Type B pancreatic cell (in vitro differentiated cells): Measurements from ENCODE around the gene LRRC32. TPM values are rescaled to one million over a fixed set of nuclear protein-coding genes. Genes with fewer than 3 reads are reported as not detected.

Experiments
- DNase-seq: peaks from one replicate; pipeline ENCODE4 v3.0.0; 2021; ENCODE audit warnings: mixed read lengths; ENCODE audit not compliant: unreplicated experiment; ENCODE audit errors: extremely low spot score
- H3K27ac Mint-ChIP-seq: 2 replicates; pipeline ENCODE4 v1.8.0; 2021; ENCODE audit warnings: mild to moderate bottlenecking, mixed read lengths
- H3K27me3 Mint-ChIP-seq: 2 replicates; pipeline ENCODE4 v1.8.0; 2021; ENCODE audit warnings: mixed read lengths
- H3K36me3 Mint-ChIP-seq: 2 replicates; pipeline ENCODE4 v1.8.0; 2021; ENCODE audit warnings: mixed read lengths
- H3K4me1 Mint-ChIP-seq: one replicate; pipeline ENCODE4 v1.8.0; 2021; ENCODE audit warnings: mixed read lengths; ENCODE audit not compliant: unreplicated experiment
- H3K4me3 Mint-ChIP-seq: 2 replicates; pipeline ENCODE4 v1.8.0; 2021; ENCODE audit warnings: mild to moderate bottlenecking, mixed read lengths
- H3K9me3 Mint-ChIP-seq: 2 replicates; pipeline ENCODE4 v1.8.0; 2021; ENCODE audit warnings: mixed read lengths
- total RNA-seq: library from RNA; stranded (reverse); gene quantifications from 2 replicates; pipeline ENCODE4 v1.2.1, GENCODE V29; 2021; ENCODE audit warnings: low replicate concordance
- TF ChIP-seq, protein P1 (sequence below): fragments of 200-600 bp; sonication (generic); conservative IDR thresholded peaks from 2 replicates; pipeline ENCODE4 v1.5.0; 2021; ENCODE audit warnings: antibody characterized with exemption, mild to moderate bottlenecking

LRRC32 gene
- total RNA-seq, 1 donor from 2014 or later = 4.3 TPM

DNA sequence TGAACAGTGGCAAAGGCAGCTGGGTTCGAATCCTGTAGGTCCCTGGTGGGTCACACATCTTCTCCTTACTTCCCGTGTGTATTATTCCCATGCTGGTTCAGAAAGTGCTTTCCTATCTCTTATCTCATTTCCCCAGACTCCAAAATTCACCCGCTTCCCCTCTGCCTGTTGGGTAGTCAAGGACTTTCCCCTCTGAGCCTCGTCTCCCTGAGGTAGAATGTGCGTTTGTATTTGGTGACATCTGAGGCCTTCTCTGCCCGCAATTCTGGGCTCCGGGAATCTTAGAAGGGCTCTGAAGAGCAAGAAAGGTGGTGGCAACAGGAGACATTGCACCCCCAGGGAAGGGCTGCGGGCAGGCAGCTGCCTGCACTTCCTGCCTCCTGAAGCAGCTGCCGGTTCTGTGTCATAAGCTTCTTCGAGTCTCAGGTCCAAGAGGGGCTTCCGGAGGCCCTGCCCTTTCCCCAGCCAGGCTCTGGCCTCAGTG lies 5.9 kb downstream of the LRRC32 start:
- Mint-ChIP-seq H3K36me3 (no peaks in the 10 kb centered on the region), H3K4me1 (peaks cover 15% of the 10 kb centered on the region), H3K27me3 (peaks cover 16% of the 10 kb centered on the region), H3K9me3 (no peaks in the 10 kb centered on the region), H3K27ac (no peak overlapping the region), H3K4me3 (no peak overlapping the region)
- TF ChIP-seq, protein P1, sequence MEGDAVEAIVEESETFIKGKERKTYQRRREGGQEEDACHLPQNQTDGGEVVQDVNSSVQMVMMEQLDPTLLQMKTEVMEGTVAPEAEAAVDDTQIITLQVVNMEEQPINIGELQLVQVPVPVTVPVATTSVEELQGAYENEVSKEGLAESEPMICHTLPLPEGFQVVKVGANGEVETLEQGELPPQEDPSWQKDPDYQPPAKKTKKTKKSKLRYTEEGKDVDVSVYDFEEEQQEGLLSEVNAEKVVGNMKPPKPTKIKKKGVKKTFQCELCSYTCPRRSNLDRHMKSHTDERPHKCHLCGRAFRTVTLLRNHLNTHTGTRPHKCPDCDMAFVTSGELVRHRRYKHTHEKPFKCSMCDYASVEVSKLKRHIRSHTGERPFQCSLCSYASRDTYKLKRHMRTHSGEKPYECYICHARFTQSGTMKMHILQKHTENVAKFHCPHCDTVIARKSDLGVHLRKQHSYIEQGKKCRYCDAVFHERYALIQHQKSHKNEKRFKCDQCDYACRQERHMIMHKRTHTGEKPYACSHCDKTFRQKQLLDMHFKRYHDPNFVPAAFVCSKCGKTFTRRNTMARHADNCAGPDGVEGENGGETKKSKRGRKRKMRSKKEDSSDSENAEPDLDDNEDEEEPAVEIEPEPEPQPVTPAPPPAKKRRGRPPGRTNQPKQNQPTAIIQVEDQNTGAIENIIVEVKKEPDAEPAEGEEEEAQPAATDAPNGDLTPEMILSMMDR = no peak
- no peak for DNase-seq

DNA sequence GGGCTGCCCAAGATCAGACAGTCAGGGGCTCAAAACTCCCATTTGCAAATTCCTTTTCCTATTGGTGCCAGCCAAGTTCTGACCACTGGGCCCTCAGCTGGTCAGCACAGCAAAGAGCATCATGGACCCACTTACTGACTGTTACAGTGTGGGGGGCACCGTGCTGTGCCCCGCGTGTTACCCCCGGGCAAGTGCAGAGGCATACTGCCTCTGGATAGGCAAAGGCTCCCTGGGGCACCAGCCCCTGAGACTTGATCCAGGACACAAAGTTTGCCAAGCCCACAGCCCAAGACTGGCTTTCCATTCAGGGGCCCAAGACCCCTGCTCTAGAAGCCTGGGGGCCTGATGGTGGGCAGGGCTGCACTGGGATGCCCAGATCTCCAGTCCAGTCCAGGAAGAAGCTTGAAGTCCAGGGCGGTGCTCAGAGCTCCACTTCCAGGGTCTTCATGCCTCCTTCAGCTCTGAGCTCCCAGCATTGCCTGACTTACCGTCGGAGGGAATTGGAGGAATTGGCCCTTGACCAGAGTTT lies 6.6 kb downstream of the LRRC32 start:
- DNase-seq = no peak

DNA sequence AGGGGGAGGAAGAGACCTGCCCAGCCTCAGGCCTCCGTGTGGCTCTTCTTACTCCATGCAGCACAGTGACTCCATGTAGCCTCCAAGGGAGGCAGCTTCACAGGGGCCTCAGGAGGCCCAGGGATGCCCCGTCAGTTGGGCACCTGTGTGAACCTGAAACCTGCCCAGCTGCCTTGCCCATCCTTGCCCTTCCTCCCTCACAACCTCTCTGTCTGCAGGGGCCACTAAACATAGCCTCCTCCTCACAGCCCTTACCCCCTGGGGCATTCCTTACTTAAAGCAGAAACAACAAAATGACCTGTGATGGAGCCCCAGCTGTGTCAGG lies 7.1 kb downstream of the LRRC32 start:
- Mint-ChIP-seq H3K36me3 (no peaks in the 10 kb centered on the region), H3K9me3 (no peaks in the 10 kb centered on the region), H3K4me1 (peaks cover 12% of the 10 kb centered on the region), H3K4me3 (no peak overlapping the region), H3K27me3 (peaks cover 6% of the 10 kb centered on the region), H3K27ac (no peak overlapping the region)
- DNase-seq = no peak
- TF ChIP-seq, protein P1 = no peak

More for the DNA sequence above, 6.6 kb downstream of the LRRC32 start:
- TF ChIP-seq, protein P1 = no peak
- Mint-ChIP-seq H3K27me3 (peaks cover 11% of the 10 kb centered on the region), H3K4me3 (no peak overlapping the region), H3K27ac (no peak overlapping the region), H3K4me1 (peaks cover 12% of the 10 kb centered on the region), H3K9me3 (no peaks in the 10 kb centered on the region), H3K36me3 (no peaks in the 10 kb centered on the region)

DNA sequence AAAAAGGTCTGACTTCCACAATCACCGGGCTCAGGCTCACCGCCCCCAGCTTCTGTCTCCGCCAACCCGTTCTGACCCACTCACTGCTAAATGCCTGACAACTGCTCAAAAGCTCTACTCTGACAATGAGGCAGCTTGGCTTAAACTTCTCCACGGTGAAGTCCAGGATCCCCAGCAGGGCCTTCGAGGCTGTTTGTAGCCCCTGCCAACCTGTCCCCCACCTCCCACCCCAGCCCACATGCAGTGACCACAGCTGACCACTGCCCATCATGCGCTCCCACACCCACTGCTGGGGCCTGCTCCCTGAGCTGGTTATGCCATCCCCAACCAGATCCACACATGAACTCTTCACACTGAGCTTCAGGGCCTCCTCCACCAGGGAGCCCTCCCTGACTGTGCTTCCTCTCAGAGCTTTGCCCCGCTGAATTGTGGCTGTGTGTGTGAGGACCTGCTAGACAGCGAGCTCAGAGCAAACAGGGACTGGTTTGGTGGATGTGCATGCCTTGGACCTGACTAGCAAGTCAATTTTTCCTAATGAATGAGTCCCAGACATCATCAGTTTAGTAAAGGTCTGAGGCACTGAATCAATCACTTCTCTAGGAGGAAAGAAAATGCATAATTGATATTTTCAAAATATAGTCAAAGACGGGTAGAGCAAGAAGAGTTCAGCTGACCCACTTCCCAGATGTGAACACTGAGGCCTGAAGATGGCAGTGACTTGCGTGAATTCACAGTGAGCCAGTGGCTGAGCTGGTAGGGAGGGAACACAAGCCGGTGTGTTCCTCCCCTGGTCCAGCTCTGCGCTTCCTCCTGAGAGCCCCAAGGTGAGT lies 7.7 kb downstream of the LRRC32 start:
- Mint-ChIP-seq H3K27me3 (peaks cover under 1% of the 10 kb centered on the region), H3K4me3 (no peak overlapping the region), H3K9me3 (no peaks in the 10 kb centered on the region), H3K36me3 (no peaks in the 10 kb centered on the region), H3K27ac (no peak overlapping the region), H3K4me1 (peaks cover 9% of the 10 kb centered on the region)
- TF ChIP-seq, protein P1 = no peak
- DNase-seq = no peak

DNA sequence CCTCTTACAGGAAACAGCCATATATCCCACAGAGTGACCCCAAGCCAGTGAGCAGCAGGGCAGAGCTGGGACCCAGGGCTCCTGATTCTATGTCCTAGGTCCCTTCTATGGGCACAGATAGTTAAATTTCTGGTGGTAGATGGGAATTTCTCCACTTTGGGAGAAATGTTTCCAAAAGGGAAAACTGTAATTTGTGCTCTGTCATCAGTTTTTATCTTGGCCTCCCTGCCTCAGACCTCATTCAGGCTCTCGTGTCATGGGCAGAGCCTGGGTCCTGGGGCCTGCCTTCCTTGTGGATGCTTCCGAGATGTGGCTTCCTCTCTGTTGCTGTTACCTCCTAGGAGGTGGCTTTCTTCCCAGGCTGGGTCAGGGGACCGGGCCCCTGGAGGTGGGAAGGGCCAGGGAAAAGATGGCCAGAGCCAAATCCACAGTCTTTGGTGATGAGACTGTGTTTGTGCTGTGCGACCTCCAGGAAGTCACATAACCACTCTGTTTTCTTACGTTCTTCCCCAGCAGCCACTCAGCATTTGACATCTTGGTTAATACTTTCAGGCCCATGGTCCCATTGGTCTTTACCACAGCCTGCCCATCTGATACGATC lies 8.6 kb downstream of the LRRC32 start:
- Mint-ChIP-seq H3K4me1 (peaks cover 8% of the 10 kb centered on the region), H3K27me3 (no peaks in the 10 kb centered on the region), H3K4me3 (no peak overlapping the region), H3K36me3 (no peaks in the 10 kb centered on the region), H3K27ac (no peak overlapping the region), H3K9me3 (no peaks in the 10 kb centered on the region)
- no peak for DNase-seq
- TF ChIP-seq, protein P1 = no peak
